Measurements from ENCODE around the gene LEUTX.

The LEUTX gene

DNA sequence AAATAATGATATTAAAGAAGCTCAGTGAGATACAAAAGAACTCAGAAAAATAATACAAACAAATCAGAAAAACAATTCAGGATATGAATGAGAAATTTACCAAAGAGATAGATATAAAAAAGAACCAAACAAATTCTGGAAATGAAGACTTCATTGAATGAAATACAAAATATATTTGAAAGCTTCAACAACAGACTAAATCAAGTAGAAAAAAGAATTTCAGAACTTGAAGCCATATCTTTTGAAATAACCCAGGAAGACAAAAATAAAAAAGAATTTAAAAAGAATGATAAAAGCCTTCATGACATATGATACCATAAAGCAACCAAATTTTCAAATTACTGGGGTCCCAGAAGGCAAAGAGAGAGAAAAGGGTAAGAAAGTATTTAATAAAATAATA, 9.6 kb downstream of the LEUTX start:
- Histone ChIP-seq H3K9me2 (ENCODE audit: low read depth, low read length) (no peaks in the 10 kb centered on the region), H3K4me3 (ENCODE audit: low read depth, low read length, poor library complexity, severe bottlenecking) (no peak overlapping the region), H3K79me2 (ENCODE audit: insufficient read depth, low read length) (no peaks in the 10 kb centered on the region), H3K36me3 (ENCODE audit: insufficient read depth, low read length) (no peaks in the 10 kb centered on the region), H3K27ac (ENCODE audit: low read depth, low read length, poor library complexity, severe bottlenecking) (no peak overlapping the region), H3K4me1 (ENCODE audit: insufficient read depth, low read length, severe bottlenecking) (no peaks in the 10 kb centered on the region), H2AFZ (ENCODE audit: low read length) (no peak overlapping the region), H4K20me1 (ENCODE audit: insufficient read depth, low read length) (no peaks in the 10 kb centered on the region), H3F3A (ENCODE audit: insufficient read depth, low read length) (no peaks in the 10 kb centered on the region), H3K4me2 (ENCODE audit: low read length) (no peak overlapping the region), H3K9me3 (ENCODE audit: low read length) (0 out of 2 replicates have a peak, but pooled peaks cover 2% of the 10 kb centered on the region), H3K9ac (ENCODE audit: low read length) (no peak overlapping the region), H3K27me3 (ENCODE audit: insufficient read depth, low read length) (no peaks in the 10 kb centered on the region)
- TF ChIP-seq EZH2 (IDR thresholded peaks at IDR 0.05; ENCODE audit: borderline replicate concordance, low read length), result no peak
- TF ChIP-seq, protein P1, sequence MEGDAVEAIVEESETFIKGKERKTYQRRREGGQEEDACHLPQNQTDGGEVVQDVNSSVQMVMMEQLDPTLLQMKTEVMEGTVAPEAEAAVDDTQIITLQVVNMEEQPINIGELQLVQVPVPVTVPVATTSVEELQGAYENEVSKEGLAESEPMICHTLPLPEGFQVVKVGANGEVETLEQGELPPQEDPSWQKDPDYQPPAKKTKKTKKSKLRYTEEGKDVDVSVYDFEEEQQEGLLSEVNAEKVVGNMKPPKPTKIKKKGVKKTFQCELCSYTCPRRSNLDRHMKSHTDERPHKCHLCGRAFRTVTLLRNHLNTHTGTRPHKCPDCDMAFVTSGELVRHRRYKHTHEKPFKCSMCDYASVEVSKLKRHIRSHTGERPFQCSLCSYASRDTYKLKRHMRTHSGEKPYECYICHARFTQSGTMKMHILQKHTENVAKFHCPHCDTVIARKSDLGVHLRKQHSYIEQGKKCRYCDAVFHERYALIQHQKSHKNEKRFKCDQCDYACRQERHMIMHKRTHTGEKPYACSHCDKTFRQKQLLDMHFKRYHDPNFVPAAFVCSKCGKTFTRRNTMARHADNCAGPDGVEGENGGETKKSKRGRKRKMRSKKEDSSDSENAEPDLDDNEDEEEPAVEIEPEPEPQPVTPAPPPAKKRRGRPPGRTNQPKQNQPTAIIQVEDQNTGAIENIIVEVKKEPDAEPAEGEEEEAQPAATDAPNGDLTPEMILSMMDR (IDR thresholded peaks at IDR 0.05; ENCODE audit: low read length), result no peak

DNA sequence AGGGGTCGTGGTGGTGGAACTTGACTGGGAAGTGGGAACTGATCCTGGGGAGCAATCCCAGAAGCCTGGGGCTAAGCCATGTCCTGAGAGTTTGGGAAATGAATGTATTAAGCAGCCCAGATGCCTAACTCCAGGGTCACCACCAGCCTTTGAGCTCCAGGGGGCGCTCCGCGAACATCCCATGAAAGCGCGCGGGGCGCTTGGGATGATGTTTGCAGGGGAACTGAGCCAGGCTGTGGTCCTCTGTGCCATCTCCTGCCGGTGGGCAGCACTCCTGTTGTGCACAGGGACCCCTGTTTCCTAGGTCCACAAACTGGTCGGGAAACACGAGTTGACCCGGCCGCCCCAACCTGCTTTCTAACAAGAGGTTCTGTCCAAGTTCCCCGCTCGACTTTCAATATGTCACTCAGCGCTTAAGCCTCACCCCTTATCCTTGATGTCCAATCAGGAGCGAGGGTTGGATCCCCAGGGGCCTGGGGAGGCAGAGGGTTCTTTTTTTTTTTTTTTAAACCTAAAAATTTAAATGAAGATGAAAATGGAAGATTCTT, 14.4 kb downstream of the LEUTX start:
- H3K9ac ChIP-seq (ENCODE audit: low read length), result no peak overlapping the region
- no peaks in the 10 kb centered on the region for H3K9me2 ChIP-seq (ENCODE audit: low read depth, low read length)
- H3K27ac ChIP-seq (ENCODE audit: low read depth, low read length, poor library complexity, severe bottlenecking), result no peak overlapping the region
- H4K20me1 ChIP-seq (ENCODE audit: insufficient read depth, low read length), result no peaks in the 10 kb centered on the region
- no peak overlapping the region for H2AFZ ChIP-seq (ENCODE audit: low read length)
- no peaks in the 10 kb centered on the region for H3K79me2 ChIP-seq (ENCODE audit: insufficient read depth, low read length)
- no peak for TF ChIP-seq EZH2 (IDR thresholded peaks at IDR 0.05; ENCODE audit: borderline replicate concordance, low read length)
- TF ChIP-seq, protein P1 (IDR thresholded peaks at IDR 0.05; ENCODE audit: low read length), result peak; percentile 96
- no peaks in the 10 kb centered on the region for H3K36me3 ChIP-seq (ENCODE audit: insufficient read depth, low read length)
- H3F3A ChIP-seq (ENCODE audit: insufficient read depth, low read length), result no peaks in the 10 kb centered on the region
- no peaks in the 10 kb centered on the region for H3K4me1 ChIP-seq (ENCODE audit: insufficient read depth, low read length, severe bottlenecking)
- peak overlapping the region; percentile 80 for H3K4me2 ChIP-seq (ENCODE audit: low read length)
- peak overlapping the region; percentile 59 for H3K4me3 ChIP-seq (ENCODE audit: low read depth, low read length, poor library complexity, severe bottlenecking)
- no peaks in the 10 kb centered on the region for H3K9me3 ChIP-seq (ENCODE audit: low read length)
- no peaks in the 10 kb centered on the region for H3K27me3 ChIP-seq (ENCODE audit: insufficient read depth, low read length)

DNA sequence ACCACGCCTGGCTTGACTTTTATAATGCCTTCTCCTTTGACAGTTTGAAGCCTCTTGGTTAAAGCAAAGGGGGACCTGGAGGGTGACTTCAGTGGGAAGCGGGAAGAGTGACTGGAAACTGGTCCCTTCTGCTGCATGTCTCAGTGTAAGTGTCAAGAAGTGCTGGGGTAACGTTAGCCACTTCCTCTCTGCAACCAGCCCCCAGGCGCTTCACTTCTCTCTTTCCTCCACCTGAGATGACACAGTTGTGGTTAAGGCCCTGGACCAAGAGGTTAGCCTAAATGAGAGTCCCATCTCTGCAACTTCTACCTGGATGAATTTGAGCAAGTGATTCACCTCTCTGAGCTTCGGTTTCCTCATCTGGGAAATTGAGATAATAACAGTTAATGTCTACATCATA, 16.3 kb downstream of the LEUTX start:
- Histone ChIP-seq H3K79me2 (ENCODE audit: insufficient read depth, low read length) (no peaks in the 10 kb centered on the region), H3K36me3 (ENCODE audit: insufficient read depth, low read length) (no peaks in the 10 kb centered on the region), H3F3A (ENCODE audit: insufficient read depth, low read length) (no peaks in the 10 kb centered on the region), H3K4me2 (ENCODE audit: low read length) (no peak overlapping the region), H3K4me1 (ENCODE audit: insufficient read depth, low read length, severe bottlenecking) (no peaks in the 10 kb centered on the region), H3K27ac (ENCODE audit: low read depth, low read length, poor library complexity, severe bottlenecking) (no peak overlapping the region), H3K9me3 (ENCODE audit: low read length) (no peaks in the 10 kb centered on the region), H3K27me3 (ENCODE audit: insufficient read depth, low read length) (no peaks in the 10 kb centered on the region), H3K9me2 (ENCODE audit: low read depth, low read length) (no peaks in the 10 kb centered on the region), H2AFZ (ENCODE audit: low read length) (no peak overlapping the region), H3K4me3 (ENCODE audit: low read depth, low read length, poor library complexity, severe bottlenecking) (no peak overlapping the region), H4K20me1 (ENCODE audit: insufficient read depth, low read length) (no peaks in the 10 kb centered on the region), H3K9ac (ENCODE audit: low read length) (no peak overlapping the region)
- TF ChIP-seq EZH2 (IDR thresholded peaks at IDR 0.05; ENCODE audit: borderline replicate concordance, low read length), result no peak

DNA sequence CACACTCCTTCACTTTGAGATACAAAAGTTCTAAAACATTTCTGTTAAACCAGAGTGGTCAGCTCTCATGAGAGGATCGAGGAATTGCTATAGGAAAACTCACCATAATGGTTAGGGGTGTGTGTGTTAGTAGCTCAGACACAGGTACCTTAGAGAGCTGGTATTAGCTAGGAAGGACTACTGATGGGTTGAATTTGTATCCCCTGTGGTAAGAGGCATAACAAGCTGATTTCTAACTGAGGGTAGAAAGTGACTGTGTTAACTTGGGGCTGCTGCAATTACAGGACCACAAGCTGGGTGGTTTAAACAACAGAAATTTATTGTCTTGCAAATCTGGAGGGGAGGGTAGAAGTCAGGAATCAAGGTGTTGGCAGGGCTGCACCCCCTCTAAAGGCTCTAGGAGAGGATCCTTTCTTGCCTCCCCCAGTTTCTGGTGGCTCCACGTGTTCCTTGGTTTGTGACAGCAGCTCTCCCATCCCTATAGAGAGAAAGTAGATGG, 17.4 kb downstream of the LEUTX start:
- Histone ChIP-seq H3F3A (ENCODE audit: insufficient read depth, low read length) (no peaks in the 10 kb centered on the region), H3K4me1 (ENCODE audit: insufficient read depth, low read length, severe bottlenecking) (no peaks in the 10 kb centered on the region), H3K4me2 (ENCODE audit: low read length) (no peak overlapping the region), H3K9me2 (ENCODE audit: low read depth, low read length) (no peaks in the 10 kb centered on the region), H3K9ac (ENCODE audit: low read length) (no peak overlapping the region), H4K20me1 (ENCODE audit: insufficient read depth, low read length) (no peaks in the 10 kb centered on the region), H3K9me3 (ENCODE audit: low read length) (no peaks in the 10 kb centered on the region), H3K4me3 (ENCODE audit: low read depth, low read length, poor library complexity, severe bottlenecking) (no peak overlapping the region), H3K27ac (ENCODE audit: low read depth, low read length, poor library complexity, severe bottlenecking) (no peak overlapping the region), H3K36me3 (ENCODE audit: insufficient read depth, low read length) (no peaks in the 10 kb centered on the region), H3K79me2 (ENCODE audit: insufficient read depth, low read length) (no peaks in the 10 kb centered on the region), H3K27me3 (ENCODE audit: insufficient read depth, low read length) (no peaks in the 10 kb centered on the region), H2AFZ (ENCODE audit: low read length) (no peak overlapping the region)
- no peak for TF ChIP-seq EZH2 (IDR thresholded peaks at IDR 0.05; ENCODE audit: borderline replicate concordance, low read length)
- TF ChIP-seq, protein P1 (IDR thresholded peaks at IDR 0.05; ENCODE audit: low read length), result no peak
